ENCODE data around the gene RPS19BP1.
"Not testable (repeated sequence)": the region's sequence is repeated elsewhere in the genome, so short reads cannot be mapped to it uniquely, and the experiment has no call there.

DNA sequence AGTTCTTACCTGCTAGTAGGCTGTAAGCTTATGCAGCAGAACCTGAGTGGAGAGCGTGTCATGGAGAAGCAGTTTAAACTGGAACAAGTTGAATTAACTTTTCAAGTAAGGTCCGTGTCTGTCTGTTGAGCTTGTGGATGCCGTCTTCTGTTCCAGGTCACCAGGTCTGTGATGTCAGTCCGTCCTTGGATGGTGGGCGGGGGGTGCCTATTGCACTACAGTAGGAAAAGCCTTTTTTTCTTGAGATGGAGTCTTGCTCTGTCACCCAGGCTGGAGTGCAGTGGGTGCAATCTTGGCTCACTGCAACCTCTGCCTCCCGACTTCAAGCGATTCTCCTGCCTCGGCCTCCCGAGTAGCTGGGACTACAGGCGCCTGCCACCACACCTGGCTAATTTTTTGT is 25.5 kb downstream of the RPS19BP1 start:
- TF ChIP-seq, protein P1, sequence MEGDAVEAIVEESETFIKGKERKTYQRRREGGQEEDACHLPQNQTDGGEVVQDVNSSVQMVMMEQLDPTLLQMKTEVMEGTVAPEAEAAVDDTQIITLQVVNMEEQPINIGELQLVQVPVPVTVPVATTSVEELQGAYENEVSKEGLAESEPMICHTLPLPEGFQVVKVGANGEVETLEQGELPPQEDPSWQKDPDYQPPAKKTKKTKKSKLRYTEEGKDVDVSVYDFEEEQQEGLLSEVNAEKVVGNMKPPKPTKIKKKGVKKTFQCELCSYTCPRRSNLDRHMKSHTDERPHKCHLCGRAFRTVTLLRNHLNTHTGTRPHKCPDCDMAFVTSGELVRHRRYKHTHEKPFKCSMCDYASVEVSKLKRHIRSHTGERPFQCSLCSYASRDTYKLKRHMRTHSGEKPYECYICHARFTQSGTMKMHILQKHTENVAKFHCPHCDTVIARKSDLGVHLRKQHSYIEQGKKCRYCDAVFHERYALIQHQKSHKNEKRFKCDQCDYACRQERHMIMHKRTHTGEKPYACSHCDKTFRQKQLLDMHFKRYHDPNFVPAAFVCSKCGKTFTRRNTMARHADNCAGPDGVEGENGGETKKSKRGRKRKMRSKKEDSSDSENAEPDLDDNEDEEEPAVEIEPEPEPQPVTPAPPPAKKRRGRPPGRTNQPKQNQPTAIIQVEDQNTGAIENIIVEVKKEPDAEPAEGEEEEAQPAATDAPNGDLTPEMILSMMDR (IDR thresholded peaks at IDR 0.05): not testable (repeated sequence)
- TF ChIP-seq POLR2AphosphoS5 (IDR thresholded peaks at IDR 0.05): not testable (repeated sequence)
